ENCODE measurements around the gene OR7G2.

The OR7G2 gene

DNA sequence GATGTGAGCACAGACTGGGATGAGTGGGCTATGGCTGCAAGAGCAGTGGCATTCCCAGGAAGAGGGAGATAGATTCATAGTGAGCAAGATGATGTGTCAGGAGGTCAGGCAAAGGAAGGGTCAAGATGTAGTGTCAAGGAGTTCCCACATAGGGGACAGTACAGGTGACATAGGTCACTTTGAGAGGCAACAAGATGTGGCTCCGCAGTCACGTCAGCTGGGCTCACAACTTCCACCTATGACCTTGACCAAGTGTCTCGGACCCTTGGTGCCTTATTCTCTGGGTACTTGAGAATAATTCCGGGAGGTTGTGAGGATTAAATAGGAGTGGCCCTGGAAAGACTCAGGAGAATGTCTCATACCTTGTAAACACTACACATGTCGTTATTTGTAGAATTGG is 43.4 kb upstream of the OR7G2 start:
- H3K27me3 ChIP-seq (ENCODE audit: insufficient read depth, low read length): no peaks in the 10 kb centered on the region
- H3K4me1 ChIP-seq (ENCODE audit: control insufficient read depth in 1 of 2, insufficient read depth in 2 of 2, low read length in 2 of 2): no peaks in the 10 kb centered on the region
- H3K4ac ChIP-seq (ENCODE audit: low read depth, low read length): peak overlapping the region; percentile 43
- DNase-seq: no peak
- H2BK12ac ChIP-seq (ENCODE audit: low read length): no peak overlapping the region
- no peak overlapping the region for H2AFZ ChIP-seq (ENCODE audit: insufficient read depth, low read length, poor library complexity)
- H3K9ac ChIP-seq (ENCODE audit: low read length): no peak overlapping the region
- no peak overlapping the region for H3K14ac ChIP-seq (ENCODE audit: low read length)
- no peak overlapping the region for H4K8ac ChIP-seq (ENCODE audit: low read depth, low read length)
- no peak overlapping the region for H4K12ac ChIP-seq (ENCODE audit: low read depth, low read length)
- no peak overlapping the region for H3K4me3 ChIP-seq (ENCODE audit: low read depth, low read length)
- no peak overlapping the region for H2BK120ac ChIP-seq (ENCODE audit: insufficient read depth, low read length, poor library complexity)
- H3K9me3 ChIP-seq (ENCODE audit: insufficient read depth, low read depth, low read length): peaks cover 6% of the 10 kb centered on the region
- WGBS (ENCODE audit: extremely low coverage, insufficient coverage, insufficient read length): no CpG with 5 or more reads among the region's 5 CpGs
- no peak overlapping the region for H3K23ac ChIP-seq (ENCODE audit: low read length)
- H3K4me2 ChIP-seq (ENCODE audit: low read length): no peak overlapping the region
- H2AK5ac ChIP-seq (ENCODE audit: low read length): no peak overlapping the region
- H2BK5ac ChIP-seq (ENCODE audit: low read depth, low read length, poor library complexity): no peak overlapping the region
- peaks cover 7% of the 10 kb centered on the region for H3K79me2 ChIP-seq (ENCODE audit: control insufficient read depth, insufficient read depth, low read length, poor library complexity)
- H4K91ac ChIP-seq (ENCODE audit: low read depth, low read length): no peak overlapping the region
- H3K79me1 ChIP-seq (ENCODE audit: low read length): no peaks in the 10 kb centered on the region
- H3K18ac ChIP-seq (ENCODE audit: low read length): no peak overlapping the region
- peaks cover 18 to 19% of the 10 kb centered on the region in 2 experiments for H3K36me3 ChIP-seq (ENCODE audit: control insufficient read depth in 1 of 2, insufficient read depth in 2 of 2, low read length in 2 of 2)
- no peak overlapping the region for H3K27ac ChIP-seq (ENCODE audit: low read depth, low read length)

DNA sequence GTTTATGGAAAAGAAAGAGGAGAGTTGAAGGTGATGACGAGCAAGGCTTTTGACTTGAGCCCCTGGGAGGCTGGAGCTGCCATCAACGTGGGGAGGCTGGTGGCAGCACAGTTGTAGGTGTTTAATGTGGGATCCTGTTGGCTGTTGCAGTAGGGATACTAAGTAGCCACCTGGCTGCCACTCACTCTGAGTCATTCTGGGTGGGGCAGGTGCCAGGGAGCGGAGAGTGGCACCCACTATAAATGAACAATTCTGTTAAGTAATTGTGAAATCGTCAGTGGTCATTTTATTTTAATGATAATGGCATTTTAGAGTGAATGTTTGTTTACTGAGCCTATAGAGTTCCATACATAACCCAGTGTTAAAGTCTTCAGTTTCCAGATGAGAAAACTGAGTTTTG is 42.7 kb upstream of the OR7G2 start:
- Histone ChIP-seq H3K9ac (ENCODE audit: low read length) (no peak overlapping the region), H4K8ac (ENCODE audit: low read depth, low read length) (no peak overlapping the region), H2BK5ac (ENCODE audit: low read depth, low read length, poor library complexity) (no peak overlapping the region), H3K9me3 (ENCODE audit: insufficient read depth, low read depth, low read length) (peaks cover 9% of the 10 kb centered on the region), H2AK5ac (ENCODE audit: low read length) (no peak overlapping the region), H3K14ac (ENCODE audit: low read length) (no peak overlapping the region), H3K4me3 (ENCODE audit: low read depth, low read length) (no peak overlapping the region), H3K23ac (ENCODE audit: low read length) (no peak overlapping the region), H4K12ac (ENCODE audit: low read depth, low read length) (no peak overlapping the region), H2BK12ac (ENCODE audit: low read length) (no peak overlapping the region), H4K91ac (ENCODE audit: low read depth, low read length) (no peak overlapping the region), H3K18ac (ENCODE audit: low read length) (no peak overlapping the region), H3K4ac (ENCODE audit: low read depth, low read length) (peak overlapping the region; percentile 81), H3K79me2 (ENCODE audit: control insufficient read depth, insufficient read depth, low read length, poor library complexity) (peaks cover 9% of the 10 kb centered on the region), H3K27ac (ENCODE audit: low read depth, low read length) (no peak overlapping the region), H3K27me3 (ENCODE audit: insufficient read depth, low read length) (no peaks in the 10 kb centered on the region), H2AFZ (ENCODE audit: insufficient read depth, low read length, poor library complexity) (no peak overlapping the region), H3K79me1 (ENCODE audit: low read length) (no peaks in the 10 kb centered on the region), H3K36me3 (ENCODE audit: control insufficient read depth in 1 of 2, insufficient read depth in 2 of 2, low read length in 2 of 2) (peaks cover 15 to 17% of the 10 kb centered on the region in 2 experiments), H3K4me2 (ENCODE audit: low read length) (no peak overlapping the region), H2BK120ac (ENCODE audit: insufficient read depth, low read length, poor library complexity) (no peak overlapping the region), H3K4me1 (ENCODE audit: control insufficient read depth in 1 of 2, insufficient read depth in 2 of 2, low read length in 2 of 2) (no peaks in the 10 kb centered on the region)
- no CpG with 5 or more reads among the region's 4 CpGs for WGBS (ENCODE audit: extremely low coverage, insufficient coverage, insufficient read length)
- no peak for DNase-seq

DNA sequence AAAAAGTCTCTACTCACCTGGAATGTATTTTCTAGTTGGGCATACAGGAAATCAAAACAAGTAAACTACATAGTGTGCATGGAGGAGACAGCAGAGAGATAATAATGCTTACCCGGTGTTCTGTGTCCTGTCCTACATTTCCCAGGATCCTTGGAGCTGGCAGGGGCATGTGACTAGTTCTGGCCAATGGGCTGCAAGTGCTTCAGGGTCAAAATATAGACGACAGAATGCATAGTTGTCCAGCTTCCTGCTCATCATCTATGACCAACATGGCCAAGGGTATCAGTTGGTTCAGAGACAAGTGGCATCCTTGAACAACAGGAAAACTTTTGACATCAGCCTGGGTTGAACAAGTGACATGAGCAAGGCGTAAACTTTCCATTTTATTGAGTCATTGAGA is 41.4 kb upstream of the OR7G2 start:
- Histone ChIP-seq H3K14ac (ENCODE audit: low read length) (no peak overlapping the region), H3K36me3 (ENCODE audit: control insufficient read depth in 1 of 2, insufficient read depth in 2 of 2, low read length in 2 of 2) (peaks cover 15 to 17% of the 10 kb centered on the region in 2 experiments), H3K4me3 (ENCODE audit: low read depth, low read length) (no peak overlapping the region), H2BK120ac (ENCODE audit: insufficient read depth, low read length, poor library complexity) (no peak overlapping the region), H3K79me2 (ENCODE audit: control insufficient read depth, insufficient read depth, low read length, poor library complexity) (peaks cover 8% of the 10 kb centered on the region), H3K27ac (ENCODE audit: low read depth, low read length) (no peak overlapping the region), H2AFZ (ENCODE audit: insufficient read depth, low read length, poor library complexity) (no peak overlapping the region), H3K18ac (ENCODE audit: low read length) (no peak overlapping the region), H4K91ac (ENCODE audit: low read depth, low read length) (no peak overlapping the region), H2BK5ac (ENCODE audit: low read depth, low read length, poor library complexity) (no peak overlapping the region), H3K4me1 (ENCODE audit: control insufficient read depth in 1 of 2, insufficient read depth in 2 of 2, low read length in 2 of 2) (no peaks in the 10 kb centered on the region), H2AK5ac (ENCODE audit: low read length) (no peak overlapping the region), H3K27me3 (ENCODE audit: insufficient read depth, low read length) (no peaks in the 10 kb centered on the region), H3K4ac (ENCODE audit: low read depth, low read length) (peak overlapping the region; percentile 76), H3K9me3 (ENCODE audit: insufficient read depth, low read depth, low read length) (peaks cover 8% of the 10 kb centered on the region), H4K12ac (ENCODE audit: low read depth, low read length) (no peak overlapping the region), H4K8ac (ENCODE audit: low read depth, low read length) (no peak overlapping the region), H3K23ac (ENCODE audit: low read length) (no peak overlapping the region), H3K9ac (ENCODE audit: low read length) (no peak overlapping the region), H3K4me2 (ENCODE audit: low read length) (no peak overlapping the region), H2BK12ac (ENCODE audit: low read length) (no peak overlapping the region), H3K79me1 (ENCODE audit: low read length) (no peaks in the 10 kb centered on the region)
- no CpG with 5 or more reads among the region's 3 CpGs for WGBS (ENCODE audit: extremely low coverage, insufficient coverage, insufficient read length)
- DNase-seq: no peak

DNA sequence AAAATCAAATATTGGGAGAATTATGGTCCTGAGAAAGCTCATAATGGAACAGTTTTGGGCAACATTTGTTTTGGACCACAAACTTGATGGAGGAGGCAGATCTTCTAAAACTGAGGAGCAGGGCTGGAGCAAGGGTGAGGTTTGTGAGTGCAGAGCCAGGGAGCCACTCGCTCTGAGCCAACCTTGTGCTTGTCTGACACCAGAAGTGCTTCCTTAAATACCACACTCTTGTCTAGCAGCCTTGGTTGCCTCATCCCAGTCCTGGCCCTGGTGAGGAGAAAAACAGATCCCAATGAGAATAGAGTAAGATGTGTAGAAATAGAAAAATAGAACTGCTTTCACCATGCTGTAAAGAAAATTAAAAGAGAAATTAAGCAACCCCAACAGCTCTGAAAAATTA is 39.6 kb upstream of the OR7G2 start:
- no peaks in the 10 kb centered on the region for H3K27me3 ChIP-seq (ENCODE audit: insufficient read depth, low read length)
- no peak overlapping the region for H2AK5ac ChIP-seq (ENCODE audit: low read length)
- H2BK5ac ChIP-seq (ENCODE audit: low read depth, low read length, poor library complexity): no peak overlapping the region
- H3K27ac ChIP-seq (ENCODE audit: low read depth, low read length): no peak overlapping the region
- H3K23ac ChIP-seq (ENCODE audit: low read length): no peak overlapping the region
- H3K9ac ChIP-seq (ENCODE audit: low read length): no peak overlapping the region
- H3K4me3 ChIP-seq (ENCODE audit: low read depth, low read length): no peak overlapping the region
- no peak overlapping the region for H3K4me2 ChIP-seq (ENCODE audit: low read length)
- no peaks in the 10 kb centered on the region for H3K79me1 ChIP-seq (ENCODE audit: low read length)
- no peak for DNase-seq
- H4K91ac ChIP-seq (ENCODE audit: low read depth, low read length): no peak overlapping the region
- H3K9me3 ChIP-seq (ENCODE audit: insufficient read depth, low read depth, low read length): peaks cover 4% of the 10 kb centered on the region
- H3K79me2 ChIP-seq (ENCODE audit: control insufficient read depth, insufficient read depth, low read length, poor library complexity): peaks cover 7% of the 10 kb centered on the region
- H2AFZ ChIP-seq (ENCODE audit: insufficient read depth, low read length, poor library complexity): no peak overlapping the region
- H3K18ac ChIP-seq (ENCODE audit: low read length): no peak overlapping the region
- no peak overlapping the region for H4K12ac ChIP-seq (ENCODE audit: low read depth, low read length)
- no peak overlapping the region for H4K8ac ChIP-seq (ENCODE audit: low read depth, low read length)
- no CpG with 5 or more reads among the region's 1 CpG for WGBS (ENCODE audit: extremely low coverage, insufficient coverage, insufficient read length)
- H3K14ac ChIP-seq (ENCODE audit: low read length): no peak overlapping the region
- H3K4me1 ChIP-seq (ENCODE audit: control insufficient read depth in 1 of 2, insufficient read depth in 2 of 2, low read length in 2 of 2): no peaks in the 10 kb centered on the region
- H2BK12ac ChIP-seq (ENCODE audit: low read length): no peak overlapping the region
- peaks cover 7 to 10% of the 10 kb centered on the region in 2 experiments for H3K36me3 ChIP-seq (ENCODE audit: control insufficient read depth in 1 of 2, insufficient read depth in 2 of 2, low read length in 2 of 2)
- H2BK120ac ChIP-seq (ENCODE audit: insufficient read depth, low read length, poor library complexity): no peak overlapping the region
- H3K4ac ChIP-seq (ENCODE audit: low read depth, low read length): peak overlapping the region; percentile 53
